CD8-positive, alpha-beta memory T cell (primary cell): Measurements from ENCODE around the gene NDOR1. TPM values are rescaled to one million over a fixed set of nuclear protein-coding genes. Genes with fewer than 3 reads are reported as not detected.

Experiments
- CTCF ChIA-PET: fragments of 350-600 bp; sonication (Branson Sonifier 250); formaldehyde crosslinking; loops from one replicate; lab custom pipeline; 2021; ENCODE audit warnings: antibody characterized with exemption; lab: Charles Lee
- POLR2A ChIA-PET: fragments of 350-600 bp; sonication (Branson Sonifier 250); formaldehyde crosslinking; loops from one replicate; lab custom pipeline; 2021; ENCODE audit warnings: antibody characterized with exemption; lab: Charles Lee
- DNase-seq, 5 donors: peaks; one replicate each; pipeline versions ENCODE4 v3.0.0 to v3.0.0-alpha.2; 2020 to 2022; ENCODE audit warnings: mixed read lengths in 1 of 5
- H3K27ac ChIP-seq: one replicate; pipeline ENCODE4 v1.7.0; 2013; ENCODE audit warnings: low read depth, mild to moderate bottlenecking, low read length, moderate library complexity
- H3K27me3 ChIP-seq: 2 replicates; pipeline ENCODE4 v1.7.0; 2013; ENCODE audit warnings: low read length, mild to moderate bottlenecking; ENCODE audit not compliant: insufficient read depth, poor library complexity, severe bottlenecking
- H3K36me3 ChIP-seq: 2 replicates; pipeline ENCODE4 v1.7.0; 2013; ENCODE audit warnings: mild to moderate bottlenecking, low read length, moderate library complexity; ENCODE audit not compliant: insufficient read depth
- H3K4me1 ChIP-seq: 2 replicates; pipeline ENCODE4 v1.7.0; 2013; ENCODE audit warnings: mild to moderate bottlenecking, low read length, moderate library complexity; ENCODE audit not compliant: insufficient read depth
- H3K4me3 ChIP-seq: 2 replicates; pipeline ENCODE4 v1.7.0; 2013; ENCODE audit warnings: mild to moderate bottlenecking, low read length
- H3K9me3 ChIP-seq: 2 replicates; pipeline ENCODE4 v1.7.0; 2013; ENCODE audit warnings: mild to moderate bottlenecking, low read length
- H3K27ac Mint-ChIP-seq, 8 donors: one replicate each; pipeline ENCODE4 v1.8.0; 2020 to 2021; ENCODE audit warnings: mixed read lengths in 8 of 8, mild to moderate bottlenecking in 6 of 8, inconsistent platforms in 3 of 8, moderate library complexity in 3 of 8
- H3K27me3 Mint-ChIP-seq, 2 donors: one replicate each; pipeline ENCODE4 v1.8.0; 2020 to 2021; ENCODE audit warnings: mixed read lengths in 2 of 2, mild to moderate bottlenecking in 1 of 2, moderate library complexity in 1 of 2
- H3K36me3 Mint-ChIP-seq, 3 donors: one replicate each; pipeline ENCODE4 v1.8.0; 2020 to 2021; ENCODE audit warnings: mixed read lengths in 3 of 3, inconsistent platforms in 1 of 3, mild to moderate bottlenecking in 1 of 3
- H3K4me1 Mint-ChIP-seq, 3 donors: one replicate each; pipeline ENCODE4 v1.8.0; 2020 to 2021; ENCODE audit warnings: mixed read lengths in 3 of 3, inconsistent platforms in 1 of 3, mild to moderate bottlenecking in 1 of 3
- H3K4me3 Mint-ChIP-seq, 7 donors: one replicate each; pipeline ENCODE4 v1.8.0; 2020 to 2021; ENCODE audit warnings: mixed read lengths in 7 of 7, mild to moderate bottlenecking in 6 of 7, moderate library complexity in 4 of 7, inconsistent platforms in 2 of 7
- H3K9me3 Mint-ChIP-seq, 5 donors: one replicate each; pipeline ENCODE4 v1.8.0; 2020 to 2022; ENCODE audit warnings: mixed read lengths in 5 of 5, mild to moderate bottlenecking in 3 of 5, moderate library complexity in 2 of 5, inconsistent platforms in 1 of 5
- polyA plus RNA-seq: library from polyadenylated mRNA; unstranded; fragments of 300-500 nt; fragmentation: Illumina TruSeq; gene quantifications from one replicate; pipeline ENCODE4 v1.2.3, GENCODE V29; 2021
- total RNA-seq, 2 experiments: library from RNA; stranded (reverse); gene quantifications; one replicate each; pipeline ENCODE4 v1.2.3, GENCODE V29; 2021

NDOR1 gene
- total and polyA plus RNA-seq, 3 experiments from 2014 or later = 9.9 to 47.4 (median 45.1) TPM

GRCh38 chr9:137213160-137214060, 7.9 kb downstream of the NDOR1 start:
- POLR2A ChIA-PET = no interaction called here
- Mint-ChIP-seq H3K36me3 (peaks cover 0 to 16% (median 0%) of the 10 kb centered on the region in 3 donors), H3K27me3 (no peaks in the 10 kb centered on the region), H3K4me1 (peaks cover 0 to 2% (median 0%) of the 10 kb centered on the region in 3 donors), H3K4me3 (no peak overlapping the region), H3K27ac (no peak overlapping the region), H3K9me3 (no peaks in the 10 kb centered on the region)
- no peak for DNase-seq
- Histone ChIP-seq H3K27ac (no peak overlapping the region), H3K27me3 (no peaks in the 10 kb centered on the region), H3K4me1 (no peaks in the 10 kb centered on the region), H3K9me3 (no peaks in the 10 kb centered on the region), H3K4me3 (no peak overlapping the region), H3K36me3 (no peaks in the 10 kb centered on the region)
- CTCF ChIA-PET = no interaction called here

DNA sequence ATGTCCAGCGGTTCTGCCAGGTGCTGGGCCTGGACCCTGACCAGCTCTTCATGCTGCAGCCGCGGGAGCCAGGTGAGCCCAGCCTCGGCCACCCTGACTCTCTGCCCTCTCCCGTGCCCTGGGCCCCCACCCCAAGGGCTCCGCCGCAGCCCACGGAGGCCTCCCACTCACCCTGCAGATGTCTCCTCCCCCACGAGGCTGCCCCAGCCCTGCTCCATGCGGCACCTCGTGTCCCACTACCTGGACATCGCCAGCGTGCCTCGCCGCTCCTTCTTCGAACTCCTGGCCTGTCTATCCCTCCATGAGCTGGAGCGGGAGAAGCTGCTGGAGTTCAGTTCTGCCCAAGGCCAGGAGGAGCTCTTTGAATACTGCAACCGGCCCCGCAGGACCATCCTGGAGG, 9.1 kb downstream of the NDOR1 start:
- POLR2A ChIA-PET = no interaction called here
- H3K27ac ChIP-seq = no peak overlapping the region
- H3K27me3 Mint-ChIP-seq = no peaks in the 10 kb centered on the region
- H3K36me3 ChIP-seq = no peaks in the 10 kb centered on the region
- peaks cover 0 to 1% (median 0%) of the 10 kb centered on the region in 5 donors for H3K9me3 Mint-ChIP-seq
- H3K9me3 ChIP-seq = no peaks in the 10 kb centered on the region
- no peaks in the 10 kb centered on the region for H3K4me1 Mint-ChIP-seq
- H3K36me3 Mint-ChIP-seq = peaks cover 0 to 10% (median 0%) of the 10 kb centered on the region in 3 donors
- CTCF ChIA-PET = interaction anchor here (1.0 kb wide), 1 partner anchor 99 kb away, joined by 4 read pairs; no protein-coding TSS in a partner anchor
- no peaks in the 10 kb centered on the region for H3K4me1 ChIP-seq
- H3K4me3 Mint-ChIP-seq = no peak overlapping the region
- DNase-seq = no peak
- H3K4me3 ChIP-seq = no peak overlapping the region
- H3K27ac Mint-ChIP-seq = peak overlapping the region in 1 of 8 donors; percentile 47
- H3K27me3 ChIP-seq = no peaks in the 10 kb centered on the region

- DNase-seq = no peak
Measured at GRCh38 chr9:137215196-137215986, 9.9 kb downstream of the NDOR1 start.

DNA sequence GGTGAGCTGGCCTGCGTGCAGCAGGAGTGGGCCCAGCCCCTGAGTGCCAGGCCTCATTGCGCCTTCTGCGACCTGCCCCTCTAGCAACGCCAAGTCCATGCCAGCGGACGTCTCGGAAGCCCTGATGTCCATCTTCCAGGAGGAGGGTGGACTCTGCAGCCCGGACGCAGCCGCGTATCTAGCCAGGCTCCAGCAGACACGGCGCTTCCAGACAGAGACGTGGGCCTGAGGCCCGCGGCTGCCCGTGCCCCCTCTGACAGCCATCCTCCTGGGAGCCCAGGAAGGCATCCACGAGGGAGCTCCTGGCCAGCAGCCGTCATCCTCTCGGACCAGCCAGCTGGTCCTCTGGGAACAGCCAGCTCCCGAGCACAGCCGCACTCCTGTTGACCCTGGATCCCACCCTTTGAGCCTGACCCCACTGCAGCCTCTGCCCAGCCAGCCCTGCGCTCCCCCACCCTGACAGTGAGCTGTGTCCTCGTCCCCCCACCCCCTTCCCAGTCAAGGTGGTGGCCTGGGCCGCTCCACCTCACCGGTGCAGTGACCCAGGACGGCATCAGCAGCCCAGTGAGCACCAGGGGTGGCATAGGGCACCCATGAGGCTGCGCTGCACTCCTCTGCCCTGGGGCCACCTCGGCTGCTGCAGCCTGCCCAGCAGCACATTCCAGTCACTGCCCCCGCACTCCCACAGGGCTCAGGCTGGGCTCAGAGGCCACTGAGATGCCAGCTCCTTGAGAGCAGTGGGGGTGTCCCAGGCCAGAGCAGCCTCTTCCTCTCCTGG, 10.9 kb downstream of the NDOR1 start:
- POLR2A ChIA-PET = no interaction called here
- Mint-ChIP-seq H3K27me3 (no peaks in the 10 kb centered on the region), H3K4me3 (no peak overlapping the region), H3K9me3 (peaks cover 0 to 1% (median 0%) of the 10 kb centered on the region in 5 donors), H3K4me1 (no peaks in the 10 kb centered on the region), H3K27ac (no peak overlapping the region), H3K36me3 (peaks cover 0 to 8% (median 0%) of the 10 kb centered on the region in 3 donors)
- Histone ChIP-seq H3K27me3 (no peaks in the 10 kb centered on the region), H3K4me3 (no peak overlapping the region), H3K36me3 (no peaks in the 10 kb centered on the region), H3K9me3 (no peaks in the 10 kb centered on the region), H3K4me1 (no peaks in the 10 kb centered on the region), H3K27ac (no peak overlapping the region)
- CTCF ChIA-PET = interaction anchor here (0.7 to 1.0 kb wide), 2 partner anchors 15 to 22 kb away, joined by 3 read pairs; partner anchors contain the start of gene TPRN
- no peak for DNase-seq

More at GRCh38 chr9:137215196-137215986, 9.9 kb downstream of the NDOR1 start:
- Histone ChIP-seq H3K4me1 (no peaks in the 10 kb centered on the region), H3K9me3 (no peaks in the 10 kb centered on the region), H3K4me3 (no peak overlapping the region), H3K36me3 (no peaks in the 10 kb centered on the region), H3K27ac (no peak overlapping the region), H3K27me3 (no peaks in the 10 kb centered on the region)
- Mint-ChIP-seq H3K36me3 (peaks cover 0 to 8% (median 0%) of the 10 kb centered on the region in 3 donors), H3K27me3 (no peaks in the 10 kb centered on the region), H3K27ac (no peak overlapping the region), H3K4me3 (no peak overlapping the region), H3K9me3 (peaks cover 0 to 1% (median 0%) of the 10 kb centered on the region in 5 donors), H3K4me1 (no peaks in the 10 kb centered on the region)
- ChIA-PET POLR2A (no interaction called here), CTCF (interaction anchor here (0.7 to 1.0 kb wide), 2 partner anchors 14 to 100 kb away, joined by 3 to 4 read pairs; partner anchors contain the start of gene TPRN)

DNA sequence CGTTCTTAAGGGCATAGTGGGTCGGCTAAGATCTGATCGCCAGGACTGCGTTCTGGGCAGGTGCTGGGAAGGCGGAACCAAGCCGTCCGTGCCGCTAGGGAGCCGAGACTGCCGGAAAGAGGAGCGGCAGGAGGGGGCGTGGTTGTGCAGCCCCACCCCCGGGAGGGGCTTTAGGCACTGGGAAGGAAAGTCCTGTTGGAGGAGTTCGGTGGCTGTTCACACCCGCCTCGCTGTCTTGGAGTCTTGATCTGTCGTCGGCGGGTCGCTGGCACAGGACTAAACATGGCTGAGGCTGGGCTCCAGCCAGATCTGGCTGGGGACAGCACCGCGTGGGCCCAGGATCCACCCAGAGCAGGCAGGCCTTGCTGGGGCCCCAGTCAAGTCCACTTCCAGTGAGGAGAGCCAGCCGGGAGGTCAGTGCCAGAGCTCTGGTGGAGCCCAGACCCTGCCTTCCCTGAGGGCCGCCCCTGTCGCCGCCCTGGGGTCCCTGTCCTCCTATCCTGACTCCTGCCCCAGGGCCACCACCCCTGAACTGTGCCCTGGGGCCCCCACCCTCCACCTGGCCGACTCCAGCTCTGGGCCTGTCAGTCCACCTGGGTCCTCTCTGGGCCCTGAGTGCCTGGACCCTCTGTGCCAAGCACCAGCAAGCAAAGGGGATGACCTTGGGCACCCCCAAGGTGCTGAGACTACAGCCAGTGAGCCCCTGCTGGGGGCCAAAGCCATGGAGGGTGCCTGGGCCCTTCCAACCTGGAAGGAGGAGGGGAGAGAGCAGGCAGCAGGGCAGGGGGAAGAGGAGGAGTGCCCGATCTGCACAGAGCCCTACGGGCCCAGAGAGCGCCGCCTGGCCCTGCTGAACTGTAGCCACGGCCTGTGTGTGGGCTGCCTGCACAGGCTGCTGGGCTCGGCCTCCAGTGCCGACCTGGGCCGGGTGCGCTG, 12.0 kb downstream of the NDOR1 start:
- no peaks in the 10 kb centered on the region for H3K36me3 ChIP-seq
- Mint-ChIP-seq H3K9me3 (peaks cover 0 to 1% (median 0%) of the 10 kb centered on the region in 5 donors), H3K4me1 (no peaks in the 10 kb centered on the region), H3K36me3 (peaks cover 0 to 8% (median 0%) of the 10 kb centered on the region in 3 donors), H3K27ac (no peak overlapping the region), H3K27me3 (no peaks in the 10 kb centered on the region), H3K4me3 (peak overlapping the region in 1 of 7 donors; percentile 44)
- no peak overlapping the region for H3K4me3 ChIP-seq
- DNase-seq = no peak
- no peaks in the 10 kb centered on the region for H3K27me3 ChIP-seq
- no peaks in the 10 kb centered on the region for H3K9me3 ChIP-seq
- H3K4me1 ChIP-seq = peaks cover under 1% of the 10 kb centered on the region
- ChIA-PET POLR2A (no interaction called here), CTCF (interaction anchor here (1.0 to 1.5 kb wide), 3 partner anchors 23 to 188 kb away, joined by 3 to 4 read pairs (median 3); partner anchors contain the start of gene SSNA1)
- peak overlapping the region; percentile 69 for H3K27ac ChIP-seq

GRCh38 chr9:137218212-137218753, 12.8 kb downstream of the NDOR1 start:
- Mint-ChIP-seq H3K9me3 (peaks cover 0 to 1% (median 0%) of the 10 kb centered on the region in 5 donors), H3K4me1 (peaks cover 0 to 6% (median 2%) of the 10 kb centered on the region in 3 donors), H3K36me3 (peaks cover 0 to 5% (median 0%) of the 10 kb centered on the region in 3 donors), H3K27me3 (no peaks in the 10 kb centered on the region), H3K27ac (no peak overlapping the region), H3K4me3 (no peak overlapping the region)
- no peaks in the 10 kb centered on the region for H3K27me3 ChIP-seq
- POLR2A ChIA-PET = interaction anchor here (0.8 kb wide), 1 partner anchor 22 kb away, joined by 3 read pairs; no protein-coding TSS in a partner anchor
- DNase-seq = no peak
- peaks cover 7% of the 10 kb centered on the region for H3K4me1 ChIP-seq
- H3K27ac ChIP-seq = peak overlapping the region; percentile 69
- CTCF ChIA-PET = interaction anchor here (1.2 to 1.5 kb wide), 3 partner anchors 10 to 189 kb away, joined by 3 to 4 read pairs (median 3); partner anchors contain the start of gene SSNA1
- H3K9me3 ChIP-seq = no peaks in the 10 kb centered on the region
- H3K36me3 ChIP-seq = no peaks in the 10 kb centered on the region
- H3K4me3 ChIP-seq = no peak overlapping the region
